ENCODE measurements around the gene PIGT.

PIGT gene

DNA sequence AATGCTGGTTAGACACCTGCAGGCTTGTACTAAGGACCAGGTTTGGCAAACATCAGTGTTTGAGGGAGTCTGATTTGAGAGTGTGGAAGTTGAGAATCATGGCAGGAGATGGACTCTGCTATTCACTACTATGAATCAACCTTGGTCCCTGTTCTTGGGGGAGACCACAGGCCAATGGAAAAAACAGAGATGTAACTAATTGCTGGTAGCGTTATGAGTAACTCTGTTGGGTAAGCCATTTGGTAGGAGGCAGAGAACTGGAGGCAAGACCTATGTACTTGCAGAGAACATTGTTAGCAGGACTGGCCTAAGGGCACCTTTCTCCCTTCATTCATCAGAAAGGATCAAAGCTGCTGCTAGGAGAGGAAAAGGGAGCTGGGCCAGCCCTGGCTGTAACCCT lies 45.3 kb downstream of the PIGT start:
- TF ChIP-seq TCF12 (IDR thresholded peaks at IDR 0.05; ENCODE audit: low read depth) (no peak), TAF1 (IDR thresholded peaks at IDR 0.05; ENCODE audit: low read depth) (no peak), CREB1 (IDR thresholded peaks at IDR 0.05; ENCODE audit: low read depth) (no peak), FOXM1 (IDR thresholded peaks at IDR 0.05; ENCODE audit: borderline replicate concordance, low read depth) (no peak)
- TF ChIP-seq, protein P1, sequence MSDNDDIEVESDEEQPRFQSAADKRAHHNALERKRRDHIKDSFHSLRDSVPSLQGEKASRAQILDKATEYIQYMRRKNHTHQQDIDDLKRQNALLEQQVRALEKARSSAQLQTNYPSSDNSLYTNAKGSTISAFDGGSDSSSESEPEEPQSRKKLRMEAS (IDR thresholded peaks at IDR 0.05) = no peak
- TF ChIP-seq, protein P2, sequence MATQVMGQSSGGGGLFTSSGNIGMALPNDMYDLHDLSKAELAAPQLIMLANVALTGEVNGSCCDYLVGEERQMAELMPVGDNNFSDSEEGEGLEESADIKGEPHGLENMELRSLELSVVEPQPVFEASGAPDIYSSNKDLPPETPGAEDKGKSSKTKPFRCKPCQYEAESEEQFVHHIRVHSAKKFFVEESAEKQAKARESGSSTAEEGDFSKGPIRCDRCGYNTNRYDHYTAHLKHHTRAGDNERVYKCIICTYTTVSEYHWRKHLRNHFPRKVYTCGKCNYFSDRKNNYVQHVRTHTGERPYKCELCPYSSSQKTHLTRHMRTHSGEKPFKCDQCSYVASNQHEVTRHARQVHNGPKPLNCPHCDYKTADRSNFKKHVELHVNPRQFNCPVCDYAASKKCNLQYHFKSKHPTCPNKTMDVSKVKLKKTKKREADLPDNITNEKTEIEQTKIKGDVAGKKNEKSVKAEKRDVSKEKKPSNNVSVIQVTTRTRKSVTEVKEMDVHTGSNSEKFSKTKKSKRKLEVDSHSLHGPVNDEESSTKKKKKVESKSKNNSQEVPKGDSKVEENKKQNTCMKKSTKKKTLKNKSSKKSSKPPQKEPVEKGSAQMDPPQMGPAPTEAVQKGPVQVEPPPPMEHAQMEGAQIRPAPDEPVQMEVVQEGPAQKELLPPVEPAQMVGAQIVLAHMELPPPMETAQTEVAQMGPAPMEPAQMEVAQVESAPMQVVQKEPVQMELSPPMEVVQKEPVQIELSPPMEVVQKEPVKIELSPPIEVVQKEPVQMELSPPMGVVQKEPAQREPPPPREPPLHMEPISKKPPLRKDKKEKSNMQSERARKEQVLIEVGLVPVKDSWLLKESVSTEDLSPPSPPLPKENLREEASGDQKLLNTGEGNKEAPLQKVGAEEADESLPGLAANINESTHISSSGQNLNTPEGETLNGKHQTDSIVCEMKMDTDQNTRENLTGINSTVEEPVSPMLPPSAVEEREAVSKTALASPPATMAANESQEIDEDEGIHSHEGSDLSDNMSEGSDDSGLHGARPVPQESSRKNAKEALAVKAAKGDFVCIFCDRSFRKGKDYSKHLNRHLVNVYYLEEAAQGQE (IDR thresholded peaks at IDR 0.05; ENCODE audit: low read depth) = no peak
- TF ChIP-seq, protein P3, sequence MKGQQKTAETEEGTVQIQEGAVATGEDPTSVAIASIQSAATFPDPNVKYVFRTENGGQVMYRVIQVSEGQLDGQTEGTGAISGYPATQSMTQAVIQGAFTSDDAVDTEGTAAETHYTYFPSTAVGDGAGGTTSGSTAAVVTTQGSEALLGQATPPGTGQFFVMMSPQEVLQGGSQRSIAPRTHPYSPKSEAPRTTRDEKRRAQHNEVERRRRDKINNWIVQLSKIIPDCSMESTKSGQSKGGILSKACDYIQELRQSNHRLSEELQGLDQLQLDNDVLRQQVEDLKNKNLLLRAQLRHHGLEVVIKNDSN (IDR thresholded peaks at IDR 0.05) = no peak

DNA sequence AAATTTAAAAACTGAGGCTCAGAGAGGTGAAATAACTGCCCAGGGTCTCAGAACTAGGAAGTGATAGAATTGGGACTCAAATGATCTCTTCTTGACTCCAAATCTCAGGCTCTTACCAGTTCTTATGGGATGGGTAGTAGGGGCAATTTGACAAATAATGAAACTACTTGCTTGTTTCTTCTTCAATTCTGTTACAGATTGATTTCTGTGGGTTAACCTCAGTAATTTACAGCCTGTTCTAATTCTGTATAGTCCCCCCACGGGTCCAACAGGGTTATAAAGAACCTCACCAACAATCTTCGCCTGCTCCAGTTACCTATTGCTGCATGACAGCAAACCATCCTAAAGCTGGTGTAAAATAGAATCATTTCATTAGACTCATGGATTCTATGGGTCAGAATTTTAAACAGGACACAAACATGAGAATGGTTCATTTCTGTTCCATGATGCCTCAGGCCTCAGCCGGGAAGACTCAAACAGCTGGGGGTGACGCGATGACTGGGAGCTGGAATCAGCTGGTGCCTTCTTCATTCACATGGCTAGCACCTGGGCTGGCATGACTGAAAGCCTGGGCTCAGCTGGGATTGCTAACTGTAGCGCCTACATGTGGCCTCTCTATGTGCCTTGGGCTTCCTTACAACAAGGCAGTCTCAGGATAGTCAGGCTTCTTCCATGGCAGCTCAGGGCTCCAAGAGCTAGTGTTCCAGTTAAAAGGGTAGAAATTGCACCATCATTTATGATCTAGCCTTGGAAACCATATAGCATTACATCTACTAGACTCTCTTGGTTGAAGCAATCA lies 47.0 kb downstream of the PIGT start:
- TF ChIP-seq, protein P1 (IDR thresholded peaks at IDR 0.05) = no peak
- no peak for TF ChIP-seq FOXM1 (IDR thresholded peaks at IDR 0.05; ENCODE audit: borderline replicate concordance, low read depth)
- TF ChIP-seq, protein P2 (IDR thresholded peaks at IDR 0.05; ENCODE audit: low read depth) = no peak
- TF ChIP-seq TEAD4 (IDR thresholded peaks at IDR 0.05) = no peak
- no peak for TF ChIP-seq CEBPB (IDR thresholded peaks at IDR 0.05)
- TF ChIP-seq EGR1 (IDR thresholded peaks at IDR 0.05) = no peak

DNA sequence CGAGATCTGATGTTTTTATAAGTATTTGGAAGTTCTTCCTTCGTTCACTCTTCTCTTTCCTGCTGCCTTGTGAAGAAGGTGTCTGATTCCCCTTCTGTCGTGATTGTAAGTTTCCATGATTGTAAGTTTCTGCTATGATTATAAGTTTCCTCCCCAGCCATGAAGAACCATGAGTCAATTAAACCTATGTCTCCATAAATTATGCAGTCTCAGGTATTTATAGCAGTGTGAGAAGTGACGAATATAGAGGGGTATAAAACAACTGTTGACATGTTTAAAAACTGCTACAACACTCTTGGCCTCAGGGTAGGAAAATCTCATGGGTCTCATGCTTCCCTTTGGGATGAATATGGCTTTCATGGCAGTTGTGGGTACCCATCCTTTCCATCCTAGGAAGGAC lies 47.8 kb downstream of the PIGT start:
- TF ChIP-seq YY1 (IDR thresholded peaks at IDR 0.05; ENCODE audit: low read depth) = no peak
- TF ChIP-seq, protein P2 (IDR thresholded peaks at IDR 0.05; ENCODE audit: low read depth) = no peak
- TF ChIP-seq, protein P3 (IDR thresholded peaks at IDR 0.05) = no peak
- no peak for TF ChIP-seq EGR1 (IDR thresholded peaks at IDR 0.05)
- no peak for TF ChIP-seq ZBTB7A (IDR thresholded peaks at IDR 0.05; ENCODE audit: low read depth)
- no peak for TF ChIP-seq CREB1 (IDR thresholded peaks at IDR 0.05; ENCODE audit: low read depth)
- TF ChIP-seq NFIC (IDR thresholded peaks at IDR 0.05) = no peak
- no peak for TF ChIP-seq TCF12 (IDR thresholded peaks at IDR 0.05; ENCODE audit: low read depth)
- no peak for TF ChIP-seq RAD21 (IDR thresholded peaks at IDR 0.05; ENCODE audit: low read depth)
- no peak for TF ChIP-seq FOXM1 (IDR thresholded peaks at IDR 0.05; ENCODE audit: borderline replicate concordance, low read depth)
- no peak for TF ChIP-seq TEAD4 (IDR thresholded peaks at IDR 0.05)
- TF ChIP-seq EP300 (IDR thresholded peaks at IDR 0.05; ENCODE audit: borderline replicate concordance) = no peak

DNA sequence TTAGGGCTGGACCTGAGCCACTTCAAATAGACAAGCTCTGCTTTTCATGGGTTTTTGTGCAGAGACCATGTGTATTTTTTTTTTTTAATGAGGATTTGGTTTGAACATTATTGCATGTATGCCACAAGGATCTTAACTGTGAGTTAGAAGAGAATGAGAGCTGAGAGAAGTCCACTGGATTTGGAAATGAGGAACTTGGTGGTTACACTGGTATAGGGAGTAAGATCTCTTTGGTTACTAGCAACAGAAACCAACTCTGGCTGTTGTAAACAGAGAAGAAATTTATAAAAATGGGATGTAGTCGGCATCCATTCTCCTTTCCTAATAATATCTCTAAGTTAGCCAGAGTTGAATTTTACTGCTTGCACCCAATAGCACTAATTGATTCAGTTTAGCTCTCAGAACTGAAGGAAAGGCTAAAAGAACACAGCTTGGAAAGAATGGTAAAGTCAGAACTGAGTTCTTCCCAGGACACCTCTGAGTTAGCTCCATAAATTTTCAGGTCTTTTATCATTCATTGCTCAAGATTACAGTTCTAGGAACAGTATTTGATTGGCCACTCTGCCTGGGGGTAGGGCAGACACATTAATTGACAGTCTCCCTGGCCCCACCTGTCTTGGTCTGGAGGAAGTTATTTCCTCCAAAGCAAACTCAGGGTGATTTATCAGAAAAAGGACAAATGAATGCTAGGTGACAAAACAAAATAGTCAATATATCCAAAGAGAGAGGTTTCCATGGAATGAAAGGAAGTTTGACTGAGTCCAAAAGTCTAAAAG lies 49.7 kb downstream of the PIGT start:
- no peak for TF ChIP-seq FOXM1 (IDR thresholded peaks at IDR 0.05; ENCODE audit: borderline replicate concordance, low read depth)
- TF ChIP-seq, protein P1 (IDR thresholded peaks at IDR 0.05) = no peak
- TF ChIP-seq RAD21 (IDR thresholded peaks at IDR 0.05; ENCODE audit: low read depth) = no peak
- TF ChIP-seq, protein P3 (IDR thresholded peaks at IDR 0.05) = no peak
- TF ChIP-seq, protein P2 (IDR thresholded peaks at IDR 0.05; ENCODE audit: low read depth) = no peak
- no peak for TF ChIP-seq TAF1 (IDR thresholded peaks at IDR 0.05; ENCODE audit: low read depth)
- no peak for TF ChIP-seq NFIC (IDR thresholded peaks at IDR 0.05)
- TF ChIP-seq CREB1 (IDR thresholded peaks at IDR 0.05; ENCODE audit: low read depth) = no peak
- no peak for TF ChIP-seq TEAD4 (IDR thresholded peaks at IDR 0.05)
- no peak for TF ChIP-seq ZBTB7A (IDR thresholded peaks at IDR 0.05; ENCODE audit: low read depth)
- no peak for TF ChIP-seq CEBPB (IDR thresholded peaks at IDR 0.05)
- no peak for TF ChIP-seq YY1 (IDR thresholded peaks at IDR 0.05; ENCODE audit: low read depth)
- TF ChIP-seq EP300 (IDR thresholded peaks at IDR 0.05; ENCODE audit: borderline replicate concordance) = no peak
